Measurements from ENCODE around the gene AXDND1. TPM values are rescaled to one million over a fixed set of nuclear protein-coding genes. Genes with fewer than 3 reads are reported as not detected.
A peak's percentile ranks its signal among the peaks of the same experiment; 100 is the strongest.

AXDND1 gene
- total and polyA plus RNA-seq, 9 of the 15 experiments (the other 6 are each of a cell fraction or from before 2014, with no cell fraction given): 0.03 to 0.13 (median 0.06) TPM; not detected in 5

DNA sequence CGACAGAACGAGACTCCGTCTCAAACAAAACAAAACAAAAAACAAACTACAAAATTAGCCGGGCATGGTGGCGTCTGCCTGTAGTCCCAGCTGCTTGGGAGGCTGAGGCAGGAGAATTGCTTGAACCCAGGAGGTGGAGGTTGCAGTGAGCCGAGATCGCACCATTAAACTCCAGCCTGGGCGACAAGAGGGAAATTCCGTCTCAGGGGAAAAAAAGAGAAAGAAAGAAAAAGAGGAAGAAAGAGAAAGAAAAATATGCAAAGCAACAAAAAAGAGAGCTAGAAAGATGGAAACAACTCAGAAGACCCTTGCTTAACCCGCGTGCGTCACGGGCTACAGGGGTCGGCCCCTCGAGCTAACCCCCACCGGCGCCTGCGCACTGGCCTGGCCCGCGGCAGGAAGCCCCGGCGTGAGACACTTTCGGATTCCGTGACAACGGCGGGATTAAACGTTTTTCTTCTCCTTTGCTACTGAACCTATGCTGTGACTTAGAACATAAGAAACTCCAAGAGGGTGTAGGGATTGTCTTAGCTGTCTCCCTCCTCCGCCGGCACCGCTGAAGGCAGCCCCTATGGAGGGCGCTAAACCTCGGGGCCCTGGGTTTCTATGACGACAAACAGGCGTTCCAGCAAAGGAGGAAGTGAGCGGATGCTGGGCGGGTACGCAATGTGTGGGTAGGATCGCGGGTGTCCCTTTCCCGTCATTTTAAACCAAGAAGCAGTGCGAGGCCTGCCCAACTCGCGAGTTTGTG lies at the start of gene AXDND1 (continued):
- TF ChIP-seq CCNT2 (IDR thresholded peaks at IDR 0.05; ENCODE audit: borderline replicate concordance, extremely low read depth, insufficient read length, low read depth, low read length) (peak; percentile 29), NBN (IDR thresholded peaks at IDR 0.05; ENCODE audit: low read depth) (peak; percentile 66; the same call in 1 of the 2 replicates), NR1H2 (CRISPR knock-in tag; IDR thresholded peaks at IDR 0.05) (no peak), CEBPB (tag; IDR thresholded peaks at IDR 0.05) (peak; percentile 43; the same call in 1 of the 2 replicates), CXXC5 (CRISPR knock-in tag; IDR thresholded peaks at IDR 0.05) (peak; percentile 87), ZBTB5 (IDR thresholded peaks at IDR 0.05) (0 out of 2 replicates have a peak, but pooled peaks have one; percentile 57), ELF1 (tag; IDR thresholded peaks at IDR 0.05) (peak; percentile 97), SP1 (CRISPR knock-in tag; IDR thresholded peaks at IDR 0.05) (peak; percentile 71; the same call in 1 of the 2 replicates), DACH1 (IDR thresholded peaks at IDR 0.05; ENCODE audit: partially characterized antibody) (peak; percentile 74), MNT (conservative IDR thresholded peaks at IDR 0.05) (peak; percentile 83 to 93), ZFP1 (CRISPR knock-in tag; IDR thresholded peaks at IDR 0.05) (no peak), BMI1 (IDR thresholded peaks at IDR 0.05; ENCODE audit: low read length) (peak; percentile 89), MAZ (CRISPR knock-in tag; conservative IDR thresholded peaks at IDR 0.05 in 1 of 2, IDR thresholded peaks at IDR 0.05 in 1 of 2) (peak; percentile 57 to 73; a peak in 2 of 4 replicates), PHB (CRISPR knock-in tag; IDR thresholded peaks at IDR 0.05) (no peak), ZNF444 (CRISPR knock-in tag; IDR thresholded peaks at IDR 0.05) (no peak), SIX5 (IDR thresholded peaks at IDR 0.05; ENCODE audit: borderline replicate concordance in 1 of 2, insufficient read depth in 1 of 2, low read depth in 1 of 2, low read length in 2 of 2) (peak in 1 of 2 experiments; percentile 17; a peak in 1 of 4 replicates), NR2C1 (IDR thresholded peaks at IDR 0.05) (peak; percentile 71), NR2C1 (tag; IDR thresholded peaks at IDR 0.05) (peak; percentile 67; the same call in 1 of the 2 replicates), FOXJ2 (tag; IDR thresholded peaks at IDR 0.05) (peak; percentile 78; the same call in 1 of the 2 replicates), SMARCE1 (IDR thresholded peaks at IDR 0.05) (peak; percentile 68), HDAC1 (IDR thresholded peaks at IDR 0.05) (peak; percentile 73 to 99; a peak in 3 of 4 replicates), E2F3 (CRISPR knock-in tag; IDR thresholded peaks at IDR 0.05) (no peak; the same call in 1 of the 2 replicates), MIER1 (IDR thresholded peaks at IDR 0.05; ENCODE audit: low read depth) (0 out of 2 replicates have a peak, but pooled peaks have one; percentile 56), ZFP36 (IDR thresholded peaks at IDR 0.05; ENCODE audit: low read depth, low read length, partially characterized antibody) (peak; percentile 11), ZBTB1 (CRISPR knock-in tag; IDR thresholded peaks at IDR 0.05; ENCODE audit: borderline replicate concordance, low read depth) (0 out of 2 replicates have a peak, but pooled peaks have one; percentile 40), ZNF212 (CRISPR knock-in tag; IDR thresholded peaks at IDR 0.05) (no peak), NRF1 (conservative IDR thresholded peaks at IDR 0.05 in 1 of 2, IDR thresholded peaks at IDR 0.05 in 1 of 2) (peak; percentile 97 to 98)

Data from K562 (cell line).